GM12891 (cell line): ENCODE measurements around the gene DPP8.

Experiments
- PAX5 ChIP-seq: IDR thresholded peaks from 2 replicates; pipeline ENCODE4 v1.6.1; 2011; ENCODE audit warnings: low read length, moderate library complexity, mild to moderate bottlenecking; ENCODE audit not compliant: insufficient read depth, severe bottlenecking
- POLR2A ChIP-seq: IDR thresholded peaks from 2 replicates; pipeline ENCODE4 v1.6.1; 2011; ENCODE audit warnings: low read depth, low read length, control low read depth
- POLR2AphosphoS5 ChIP-seq: IDR thresholded peaks from 2 replicates; pipeline ENCODE4 v1.6.1; 2011; ENCODE audit warnings: low read depth, low read length, control low read depth
- POU2F2 ChIP-seq: IDR thresholded peaks from 2 replicates; pipeline ENCODE4 v1.6.1; 2011; ENCODE audit warnings: low read depth, mild to moderate bottlenecking, control low read depth, low read length, moderate library complexity
- TAF1 ChIP-seq: IDR thresholded peaks from 2 replicates; pipeline ENCODE4 v1.6.1; 2011; ENCODE audit warnings: low read depth, low read length, control low read depth

DNA sequence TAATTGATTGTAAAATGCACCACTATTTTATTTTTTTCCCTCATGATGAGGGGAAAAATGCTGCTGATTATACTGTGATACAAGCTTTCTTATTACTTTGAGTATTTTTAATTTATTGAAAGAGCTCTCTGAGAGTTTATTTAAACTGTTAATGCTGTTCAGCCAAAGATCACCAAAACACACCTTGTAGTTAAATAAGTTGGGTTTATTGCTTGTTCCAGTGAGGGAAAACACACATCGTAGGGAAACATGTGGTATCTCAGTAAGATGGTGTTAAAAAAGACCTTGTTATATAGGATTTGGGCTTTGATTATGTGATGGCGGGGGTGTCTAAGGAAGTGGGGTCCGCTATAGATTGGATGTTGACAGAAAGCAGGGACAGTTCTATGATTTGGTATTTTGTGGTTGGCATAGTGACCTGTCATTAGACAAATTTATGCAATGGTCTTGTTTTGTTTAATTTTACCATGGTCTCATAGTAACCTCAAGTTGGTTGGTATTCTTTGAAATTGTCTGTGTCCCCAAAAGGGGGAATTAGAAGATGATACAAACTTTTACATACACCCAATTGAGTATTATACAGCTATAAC is 23.8 kb upstream of the DPP8 start:
- TF ChIP-seq POLR2A (no peak), POLR2AphosphoS5 (no peak), TAF1 (no peak), POU2F2 (no peak), PAX5 (no peak)
